Common myeloid progenitor, CD34-positive (primary cell): ENCODE results near the gene SMIM35.

Experiments used
- CTCF ChIA-PET: fragments of 350-600 bp; sonication (Branson Sonifier 250); formaldehyde crosslinking; loops from one replicate; lab custom pipeline; 2021; ENCODE audit warnings: antibody characterized with exemption; lab: Charles Lee
- POLR2A ChIA-PET: fragments of 350-600 bp; sonication (Branson Sonifier 250); formaldehyde crosslinking; loops from one replicate; lab custom pipeline; 2021; ENCODE audit warnings: antibody characterized with exemption; lab: Charles Lee
- DNase-seq, 3 donors: peaks; one replicate each; pipeline versions ENCODE4 v3.0.0 to v3.0.0-alpha.2; 2013
- H3K27ac ChIP-seq, 2 experiments: 1 replicate in 1 of 2; 2 replicates in 1 of 2; pipeline ENCODE4 v1.7.0; 2013; ENCODE audit warnings: inconsistent platforms in 2 of 2, low read length in 2 of 2, mild to moderate bottlenecking in 2 of 2, low read depth in 1 of 2, moderate library complexity in 1 of 2; ENCODE audit not compliant: severe bottlenecking in 2 of 2, insufficient read depth in 1 of 2, poor library complexity in 1 of 2
- H3K27me3 ChIP-seq, 5 experiments: replicated peaks in 2 of 5; 1 replicate in 3 of 5; 2 replicates in 2 of 5; pipeline versions ENCODE4 v1.6.1 to v1.7.0; 2013; ENCODE audit warnings: low read length in 4 of 5, mild to moderate bottlenecking in 2 of 5, moderate library complexity in 2 of 5, inconsistent platforms in 1 of 5; ENCODE audit not compliant: insufficient read depth in 5 of 5, control insufficient read depth in 4 of 5
- H3K36me3 ChIP-seq, 4 experiments: 1 replicate in 2 of 4; 2 replicates in 2 of 4; pipeline versions ENCODE4 v1.6.1 to v1.7.0; 2013; ENCODE audit warnings: low read length in 3 of 4, control low read depth in 1 of 4, mild to moderate bottlenecking in 1 of 4; ENCODE audit not compliant: control insufficient read depth in 4 of 4, insufficient read depth in 4 of 4
- H3K4me1 ChIP-seq, 4 experiments: 1 replicate in 3 of 4; 2 replicates in 1 of 4; pipeline versions ENCODE4 v1.6.1 to v1.7.1; 2013; ENCODE audit warnings: low read length in 3 of 4, mild to moderate bottlenecking in 3 of 4, control low read depth in 1 of 4, inconsistent platforms in 1 of 4, moderate library complexity in 1 of 4; ENCODE audit not compliant: control insufficient read depth in 4 of 4, insufficient read depth in 4 of 4; ENCODE audit errors: control extremely low read depth in 1 of 4
- H3K4me3 ChIP-seq, 7 experiments: 1 replicate in 4 of 7; 2 replicates in 3 of 7; pipeline versions ENCODE4 v1.5.1 to v1.7.0; 2013; ENCODE audit warnings: mild to moderate bottlenecking in 7 of 7, low read length in 6 of 7, moderate library complexity in 6 of 7, inconsistent platforms in 2 of 7, low read depth in 2 of 7, control low read depth in 1 of 7; ENCODE audit not compliant: insufficient read depth in 4 of 7, control insufficient read depth in 1 of 7; ENCODE audit errors: extremely low read depth in 1 of 7
- H3K9me3 ChIP-seq, 5 experiments: 1 replicate in 4 of 5; 2 replicates in 1 of 5; pipeline versions ENCODE4 v1.6.1 to v1.7.1; 2013; ENCODE audit warnings: low read length in 4 of 5, mild to moderate bottlenecking in 2 of 5, inconsistent platforms in 1 of 5, low read depth in 1 of 5, moderate library complexity in 1 of 5; ENCODE audit not compliant: control insufficient read depth in 4 of 5, insufficient read depth in 2 of 5; ENCODE audit errors: control extremely low read depth in 1 of 5
- WGBS: methylation state at CpG from one replicate; pipeline ENCODE4 v1.1.5; 2013; ENCODE audit not compliant: insufficient coverage; 5-methylcytosine and 5-hydroxymethylcytosine counted together

SMIM35 gene

DNA sequence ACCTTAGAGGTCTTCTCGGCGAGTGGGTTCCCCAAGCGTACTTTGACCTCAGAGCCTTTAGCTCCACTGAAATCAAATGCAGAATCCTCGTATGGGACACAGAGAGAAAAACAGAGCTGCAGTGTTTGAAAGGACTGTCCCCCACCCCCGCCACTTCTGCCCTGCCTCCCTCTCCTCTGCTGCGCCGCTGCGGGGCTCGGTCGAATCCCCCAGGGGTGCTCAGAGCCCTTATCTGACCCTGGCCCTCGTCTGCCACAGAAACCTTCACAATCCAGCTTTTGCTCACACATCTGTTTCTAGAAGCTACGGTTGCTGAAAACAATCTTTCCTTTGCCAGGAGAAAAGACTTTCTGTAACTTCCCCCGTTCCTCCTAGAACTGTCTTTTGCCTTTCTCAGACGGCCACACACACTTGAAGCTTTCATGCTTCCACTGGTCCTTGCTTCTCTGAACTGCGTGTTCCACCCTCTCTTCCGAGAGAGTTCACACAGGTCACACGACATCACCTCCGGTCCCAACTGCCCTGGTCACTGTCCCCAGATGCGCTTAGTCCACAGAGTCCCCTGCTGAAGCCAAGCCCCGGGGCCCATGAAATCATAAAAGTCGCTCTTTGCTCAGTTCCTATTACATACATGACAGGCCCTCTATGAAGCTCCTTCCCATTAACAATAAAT is 3.7 kb downstream of the SMIM35 start:
- Histone ChIP-seq H3K27me3 (peaks cover 0 to 2% (median 0%) of the 10 kb centered on the region in 5 experiments), H3K36me3 (no peaks in the 10 kb centered on the region), H3K9me3 (peaks cover 0 to 25% (median 4%) of the 10 kb centered on the region in 5 experiments), H3K4me3 (no peak overlapping the region), H3K4me1 (peaks cover 4 to 55% (median 31%) of the 10 kb centered on the region in 4 experiments), H3K27ac (peak overlapping the region in 1 of 2 experiments; percentile 38)
- ChIA-PET POLR2A (no interaction called here), CTCF (interaction anchor here (0.8 to 1.5 kb wide), 5 partner anchors 9 to 266 kb away, joined by 3 to 4 read pairs (median 4); no protein-coding TSS in a partner anchor)
- 81% methylated on average over 20 of the region's 21 CpGs for WGBS
- no peak for DNase-seq

DNA sequence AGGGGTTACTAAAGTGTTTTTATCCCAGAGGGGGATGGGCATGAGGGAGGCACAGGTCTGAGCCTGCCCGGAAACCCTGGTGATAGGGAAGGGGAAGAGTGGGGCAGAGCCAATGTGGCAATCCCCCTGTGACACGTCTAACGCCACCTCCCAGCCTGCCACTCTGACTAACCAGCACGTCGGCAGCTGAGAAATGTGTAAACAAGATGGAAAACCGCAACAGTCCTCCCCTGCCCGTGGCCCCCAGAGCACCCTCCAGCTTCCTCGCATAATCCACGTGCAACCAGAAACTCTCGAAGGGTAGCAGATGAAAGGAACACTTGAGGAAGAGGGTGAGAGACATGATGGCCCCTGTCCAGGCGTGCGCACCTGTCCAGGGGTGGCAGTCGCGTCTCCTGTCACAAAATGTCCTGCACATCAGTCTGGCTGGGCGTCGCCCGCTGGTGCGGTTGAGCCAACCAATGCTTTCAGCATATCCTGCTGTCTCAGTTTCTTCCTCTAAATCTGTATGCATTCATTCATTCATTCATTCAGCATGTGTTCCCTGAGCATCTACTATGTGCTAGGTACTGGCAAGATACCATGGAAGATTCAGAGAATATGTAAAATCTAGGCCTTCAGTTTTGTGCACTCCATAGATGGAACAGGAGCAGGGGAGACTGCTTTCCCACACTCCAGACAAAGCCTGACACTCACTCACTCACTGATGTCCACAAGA is 5.4 kb downstream of the SMIM35 start:
- peak in 2 of 3 donors; percentile 36 to 47 for DNase-seq
- ChIA-PET POLR2A (no interaction called here), CTCF (interaction anchor here (0.6 to 4.4 kb wide), 5 partner anchors 7 to 357 kb away, joined by 3 to 25 read pairs (median 4); partner anchors contain the start of gene SMIM35)
- Histone ChIP-seq H3K27ac (no peak overlapping the region), H3K9me3 (peaks cover 0 to 9% (median 0%) of the 10 kb centered on the region in 5 experiments), H3K4me3 (no peak overlapping the region), H3K27me3 (peaks cover 0 to 2% (median 0%) of the 10 kb centered on the region in 5 experiments), H3K4me1 (peaks cover 4 to 39% (median 26%) of the 10 kb centered on the region in 4 experiments), H3K36me3 (no peaks in the 10 kb centered on the region)
- 79% methylated on average over 11 of the region's 18 CpGs for WGBS

DNA sequence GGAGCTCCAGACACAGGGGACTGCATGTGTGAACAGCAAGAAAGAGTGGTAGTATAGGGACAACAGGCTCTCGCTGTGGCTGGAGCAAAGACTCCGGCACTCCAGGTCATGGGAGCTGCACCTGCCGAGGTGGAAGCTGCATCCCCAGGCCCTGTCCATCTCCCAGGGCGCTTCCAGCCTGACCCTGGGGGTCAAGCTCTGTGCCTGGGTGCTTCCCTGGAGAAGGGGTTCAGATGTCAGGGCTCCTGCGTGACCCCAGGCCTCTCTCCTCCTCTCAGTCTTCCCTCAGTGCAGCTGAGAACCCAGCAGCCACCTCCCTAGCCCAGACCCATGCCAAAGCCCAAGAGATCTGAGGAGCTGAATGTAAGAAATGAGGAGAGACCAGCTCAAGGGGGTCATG is 6.5 kb downstream of the SMIM35 start:
- ChIA-PET POLR2A (no interaction called here), CTCF (interaction anchor here (1.2 to 4.4 kb wide), 7 partner anchors 8 to 255 kb away, joined by 3 to 25 read pairs (median 6); partner anchors contain the start of genes FXYD2 and SMIM35)
- H3K27ac ChIP-seq = no peak overlapping the region
- peaks cover 0 to 2% (median 0%) of the 10 kb centered on the region in 5 experiments for H3K27me3 ChIP-seq
- H3K4me3 ChIP-seq = no peak overlapping the region
- H3K36me3 ChIP-seq = no peaks in the 10 kb centered on the region
- no peaks in the 10 kb centered on the region for H3K9me3 ChIP-seq
- peaks cover 4 to 31% (median 26%) of the 10 kb centered on the region in 4 experiments for H3K4me1 ChIP-seq
- DNase-seq = no peak
- WGBS = 100% methylated on average over 3 of the region's 5 CpGs

DNA sequence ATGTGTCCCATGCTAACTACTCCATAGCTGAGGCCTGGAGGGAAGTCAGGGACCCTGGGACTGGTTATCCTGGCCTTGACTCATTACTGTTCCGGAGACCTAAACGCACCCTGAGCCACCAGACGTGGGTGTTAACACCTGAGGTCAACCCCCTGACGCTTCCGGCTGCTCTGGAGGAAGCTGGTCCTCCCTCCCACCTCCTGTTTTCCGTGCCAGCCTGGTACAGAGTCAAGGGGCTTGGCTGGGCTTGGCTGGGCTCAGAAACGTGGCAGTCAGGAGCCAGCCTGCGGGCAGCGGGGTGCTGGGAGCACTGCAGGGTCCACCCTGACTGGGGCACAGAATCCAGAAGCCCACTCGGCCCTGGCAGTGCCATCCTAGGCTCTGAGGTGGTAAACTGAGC is 7.3 kb downstream of the SMIM35 start:
- ChIA-PET CTCF (interaction anchor here (1.2 to 4.4 kb wide), 6 partner anchors 9 to 255 kb away, joined by 3 to 25 read pairs (median 6); partner anchors contain the start of genes FXYD2 and SMIM35), POLR2A (no interaction called here)
- no peak overlapping the region for H3K4me3 ChIP-seq
- H3K27me3 ChIP-seq = peaks cover 0 to 2% (median 0%) of the 10 kb centered on the region in 5 experiments
- no peaks in the 10 kb centered on the region for H3K9me3 ChIP-seq
- no peak overlapping the region for H3K27ac ChIP-seq
- WGBS = over 99% methylated on average over 10 of the region's 10 CpGs
- DNase-seq = no peak
- peaks cover 4 to 26% (median 22%) of the 10 kb centered on the region in 4 experiments for H3K4me1 ChIP-seq
- H3K36me3 ChIP-seq = no peaks in the 10 kb centered on the region

DNA sequence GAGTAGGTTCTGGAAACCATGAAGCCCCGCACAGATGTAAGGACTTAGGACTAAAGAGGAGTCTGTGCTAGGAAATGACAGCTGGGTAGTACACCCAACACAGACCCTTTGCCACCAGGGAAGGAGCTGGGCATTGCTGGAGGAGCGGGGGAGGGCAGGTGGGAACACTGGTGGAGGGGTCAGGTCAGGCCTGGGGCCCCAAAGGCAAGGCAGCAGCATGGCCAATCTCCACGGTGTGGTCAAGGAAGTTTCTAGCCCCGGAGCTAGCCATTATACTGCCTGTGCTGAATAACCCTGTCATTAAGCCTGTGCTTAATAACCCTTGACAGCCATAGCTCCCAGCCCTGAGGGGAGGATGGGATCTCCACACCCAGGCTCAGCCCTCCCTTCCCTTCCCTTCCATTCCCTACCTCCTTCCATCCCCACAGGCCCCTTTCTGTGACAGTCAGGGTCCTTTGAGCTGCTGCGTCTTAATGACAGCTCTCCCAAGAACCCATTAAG is 7.8 kb downstream of the SMIM35 start:
- Histone ChIP-seq H3K36me3 (no peaks in the 10 kb centered on the region), H3K9me3 (no peaks in the 10 kb centered on the region), H3K27ac (no peak overlapping the region), H3K27me3 (peaks cover 0 to 2% (median 0%) of the 10 kb centered on the region in 5 experiments), H3K4me1 (peaks cover 2 to 21% (median 18%) of the 10 kb centered on the region in 4 experiments), H3K4me3 (no peak overlapping the region)
- DNase-seq = no peak
- ChIA-PET POLR2A (interaction anchor here (1.0 kb wide), 1 partner anchor 1923 kb away, joined by 4 read pairs; no protein-coding TSS in a partner anchor), CTCF (interaction anchor here (1.5 to 4.4 kb wide), 5 partner anchors 10 to 254 kb away, joined by 3 to 25 read pairs (median 7); partner anchors contain the start of genes FXYD2 and SMIM35)
- 98% methylated on average over 5 of the region's 5 CpGs for WGBS

DNA sequence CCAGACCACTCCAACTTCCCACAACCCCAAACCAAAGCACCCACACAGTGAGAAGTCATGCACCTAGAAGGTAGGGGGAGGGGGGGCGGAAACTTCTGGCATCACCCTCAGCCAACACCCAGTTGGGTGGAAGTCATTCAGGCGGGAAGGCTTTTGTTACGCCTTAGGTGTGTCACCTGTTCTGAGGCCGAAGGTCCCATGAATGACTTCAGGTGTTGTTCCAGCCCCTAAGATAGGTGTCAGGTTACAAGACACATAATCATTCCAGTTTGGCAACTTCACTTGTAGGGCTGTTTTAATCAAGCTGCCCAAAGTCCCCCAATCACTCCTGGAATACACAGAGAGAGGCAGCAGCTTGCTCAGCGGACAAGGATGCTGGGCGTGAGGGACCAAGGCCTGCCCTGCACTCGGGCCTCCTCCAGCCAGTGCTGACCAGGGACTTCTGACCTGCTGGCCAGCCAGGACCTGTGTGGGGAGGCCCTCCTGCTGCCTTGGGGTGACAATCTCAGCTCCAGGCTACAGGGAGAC is 9.9 kb downstream of the SMIM35 start, which contains the start of gene TMPRSS4:
TSS of gene TMPRSS4 (plus strand) at position 325 of the 528 bp plus-strand sequence. CDS start 225 bp downstream, outside the sequence.
- WGBS = 88% methylated on average over 6 of the region's 7 CpGs
- Histone ChIP-seq H3K36me3 (no peaks in the 10 kb centered on the region), H3K27ac (no peak within 1 kb of the TSS), H3K4me1 (peaks cover 0 to 9% (median 5%) of the 10 kb centered on the region in 4 experiments), H3K4me3 (no peak within 1 kb of the TSS), H3K27me3 (peaks cover 0 to 2% (median 0%) of the 10 kb centered on the region in 5 experiments), H3K9me3 (no peaks in the 10 kb centered on the region)
- DNase-seq = no peak
- CTCF ChIA-PET = interaction anchor here (4.4 kb wide), 1 partner anchor 12 kb away, joined by 25 read pairs; the partner anchor contains the start of gene SMIM35
- POLR2A ChIA-PET = no interaction called here
